ENCODE results near the gene THUMPD1.

- TF ChIP-seq CTCF (IDR thresholded peaks at IDR 0.05) (no peak), EP300 (IDR thresholded peaks at IDR 0.05) (no peak)
Observed at GRCh38 chr16:20747030-20747816, 5.6 kb upstream of the THUMPD1 start.

All from ovary (tissue), 3 donors.